HEK293 (cell line): Measurements from ENCODE around the gene FBP1.

ENCODE experiments used
- CTCF ChIA-PET: fragments of 350-600 bp; formaldehyde crosslinking; extraction: SDS; loops from one replicate; lab custom pipeline; 2021; ENCODE audit warnings: antibody characterized with exemption; lab: Yijun Ruan, JAX
- POLR2A ChIA-PET: fragments of 300-600 bp; formaldehyde crosslinking; extraction: SDS; loops from one replicate; lab custom pipeline; 2020; ENCODE audit warnings: antibody characterized with exemption, inconsistent platforms; lab: Yijun Ruan, JAX
- H3K27ac ChIP-seq: fragments of 200-500 bp; sonication (Bioruptor generic); 2 replicates; pipeline ENCODE4 v1.5.1; 2014; ENCODE audit warnings: low read depth, low read length, control low read depth, inconsistent platforms; ENCODE audit errors: extremely low read depth
- H3K36me3 ChIP-seq, 2 experiments: fragments of 200-500 bp in 1 of 2; sonication (Bioruptor generic) in 1 of 2; 1 replicate in 1 of 2; 2 replicates in 1 of 2; pipeline ENCODE4 v1.5.1; 2014 to 2017; ENCODE audit warnings: inconsistent platforms in 2 of 2, low read length in 2 of 2; ENCODE audit not compliant: control insufficient read depth in 2 of 2, insufficient read depth in 1 of 2
- H3K4me1 ChIP-seq: fragments of 200-500 bp; sonication (Bioruptor generic); 2 replicates; pipeline ENCODE4 v1.5.1; 2014; ENCODE audit warnings: mild to moderate bottlenecking, low read length, inconsistent platforms; ENCODE audit not compliant: control insufficient read depth, insufficient read depth
- H3K4me3 ChIP-seq: 2 replicates; pipeline ENCODE4 v1.5.1; 2011; ENCODE audit warnings: low read depth, mild to moderate bottlenecking, control low read depth, low read length, moderate library complexity
- H3K9me3 ChIP-seq: fragments of 200-500 bp; sonication (Bioruptor generic); 2 replicates; pipeline ENCODE4 v1.5.1; 2014; ENCODE audit warnings: low read depth, low read length, inconsistent platforms; ENCODE audit not compliant: control insufficient read depth, insufficient read depth
- HOXA7 ChIP-seq: sonication (generic); formaldehyde crosslinking; IDR thresholded peaks from 2 replicates; pipeline ENCODE4 v1.8.1; 2022; ENCODE audit warnings: missing genetic modification reagents, borderline replicate concordance
- PBX3 ChIP-seq: sonication (generic); formaldehyde crosslinking; IDR thresholded peaks from 2 replicates; pipeline ENCODE4 v1.8.1; 2022; ENCODE audit warnings: mild to moderate bottlenecking, moderate library complexity, missing genetic modification reagents
- RBAK ChIP-seq: fragments of 450-650 bp; formaldehyde crosslinking; IDR thresholded peaks from 2 replicates; pipeline ENCODE4 v1.5.1; 2016; ENCODE audit warnings: missing biosample characterization, missing genetic modification characterization
- ZBTB8A ChIP-seq: fragments of 450-650 bp; formaldehyde crosslinking; IDR thresholded peaks from 2 replicates; pipeline ENCODE4 v1.5.1; 2016; ENCODE audit warnings: missing biosample characterization, missing genetic modification characterization
- ZFHX2 ChIP-seq: fragments of 450-650 bp; formaldehyde crosslinking; conservative IDR thresholded peaks from 2 replicates; pipeline ENCODE4 v1.5.1; 2016; ENCODE audit warnings: missing biosample characterization, missing genetic modification characterization
- ZNF175 ChIP-seq: fragments of 450-650 bp; formaldehyde crosslinking; IDR thresholded peaks from 2 replicates; pipeline ENCODE4 v1.5.1; 2016; ENCODE audit warnings: missing biosample characterization, missing genetic modification characterization
- ZNF19 ChIP-seq: fragments of 450-650 bp; formaldehyde crosslinking; IDR thresholded peaks from 2 replicates; pipeline ENCODE4; 2016; ENCODE audit warnings: missing biosample characterization, missing genetic modification characterization, low read depth
- ZNF423 ChIP-seq: fragments of 450-650 bp; formaldehyde crosslinking; IDR thresholded peaks from 2 replicates; pipeline ENCODE4 v1.5.1; 2016; ENCODE audit warnings: missing biosample characterization, missing genetic modification characterization
- ZNF626 ChIP-seq: fragments of 450-650 bp; sonication (Bioruptor Pico); formaldehyde crosslinking; IDR thresholded peaks from 2 replicates; pipeline ENCODE4 v1.5.1; 2018; ENCODE audit warnings: missing biosample characterization, missing genetic modification characterization, inconsistent platforms
- ZNF660 ChIP-seq: fragments of 450-650 bp; IDR thresholded peaks from 2 replicates; pipeline ENCODE4 v1.5.1; 2018; ENCODE audit warnings: missing biosample characterization, mild to moderate bottlenecking, missing genetic modification characterization
- ZNF677 ChIP-seq: fragments of 450-650 bp; IDR thresholded peaks from 2 replicates; pipeline ENCODE4 v1.5.0; 2018; ENCODE audit warnings: missing biosample characterization, mild to moderate bottlenecking, missing genetic modification characterization, moderate library complexity
- ZNF707 ChIP-seq: fragments of 450-650 bp; formaldehyde crosslinking; IDR thresholded peaks from 2 replicates; pipeline ENCODE4 v1.5.1; 2016; ENCODE audit warnings: missing biosample characterization, missing genetic modification characterization
- ZNF747 ChIP-seq: fragments of 450-650 bp; formaldehyde crosslinking; IDR thresholded peaks from 2 replicates; pipeline ENCODE4 v1.5.1; 2016; ENCODE audit warnings: missing biosample characterization, missing genetic modification characterization
- ZNF76 ChIP-seq: fragments of 450-650 bp; formaldehyde crosslinking; IDR thresholded peaks from 2 replicates; pipeline ENCODE4; 2016; ENCODE audit warnings: low read depth, missing biosample characterization, missing genetic modification characterization, borderline replicate concordance
- ZNF785 ChIP-seq: fragments of 450-650 bp; formaldehyde crosslinking; IDR thresholded peaks from 2 replicates; pipeline ENCODE4 v1.5.1; 2016; ENCODE audit warnings: missing biosample characterization, missing genetic modification characterization
- ZSCAN5A ChIP-seq: fragments of 450-650 bp; formaldehyde crosslinking; IDR thresholded peaks from 2 replicates; pipeline ENCODE4 v1.5.1; 2016; ENCODE audit warnings: missing biosample characterization, missing genetic modification characterization
- TF ChIP-seq, protein P1 (sequence below): fragments of 450-650 bp; formaldehyde crosslinking; IDR thresholded peaks from 2 replicates; pipeline ENCODE4 v1.5.1; 2016; ENCODE audit warnings: missing biosample characterization, missing genetic modification characterization, borderline replicate concordance
- TF ChIP-seq, protein P2 (sequence below): fragments of 450-650 bp; formaldehyde crosslinking; IDR thresholded peaks from 2 replicates; pipeline ENCODE4 v1.5.0; 2017; ENCODE audit warnings: missing biosample characterization, missing genetic modification characterization, borderline replicate concordance
- TF ChIP-seq, protein P3 (sequence below): fragments of 450-650 bp; formaldehyde crosslinking; IDR thresholded peaks from 2 replicates; pipeline ENCODE4 v1.5.1; 2017; ENCODE audit warnings: missing biosample characterization, missing genetic modification characterization

FBP1 gene

DNA sequence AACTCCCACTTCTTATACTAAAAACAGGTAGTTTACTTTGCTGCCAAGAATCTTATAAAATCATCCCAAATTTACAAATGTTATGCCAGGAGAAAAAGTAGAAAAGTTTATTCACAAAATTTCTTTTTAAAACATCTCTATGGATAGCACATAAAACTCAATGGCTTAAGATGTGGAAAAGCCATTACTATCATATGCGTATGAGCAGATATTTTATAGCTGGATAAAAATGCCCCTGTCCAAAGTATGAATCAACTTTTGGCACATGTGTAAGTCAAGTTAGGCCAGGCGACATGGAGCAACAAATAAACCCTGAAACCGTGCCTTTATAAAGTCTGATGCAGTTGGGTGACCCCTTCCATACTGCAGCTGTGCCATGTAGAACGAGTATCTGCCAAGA, 38.6 kb upstream of the FBP1 start:
- TF ChIP-seq RBAK (tag by site-specific recombination) (no peak), ZFHX2 (tag by site-specific recombination) (no peak)
- Histone ChIP-seq H3K4me3 (no peak overlapping the region), H3K9me3 (no peaks in the 10 kb centered on the region), H3K36me3 (no peaks in the 10 kb centered on the region), H3K4me1 (no peaks in the 10 kb centered on the region), H3K27ac (no peak overlapping the region)
- CTCF ChIA-PET: interaction anchor here (1.5 to 4.0 kb wide), 3 partner anchors 10 to 453 kb away, joined by 5 to 19 read pairs (median 5); no protein-coding TSS in a partner anchor
- POLR2A ChIA-PET: no interaction called here

DNA sequence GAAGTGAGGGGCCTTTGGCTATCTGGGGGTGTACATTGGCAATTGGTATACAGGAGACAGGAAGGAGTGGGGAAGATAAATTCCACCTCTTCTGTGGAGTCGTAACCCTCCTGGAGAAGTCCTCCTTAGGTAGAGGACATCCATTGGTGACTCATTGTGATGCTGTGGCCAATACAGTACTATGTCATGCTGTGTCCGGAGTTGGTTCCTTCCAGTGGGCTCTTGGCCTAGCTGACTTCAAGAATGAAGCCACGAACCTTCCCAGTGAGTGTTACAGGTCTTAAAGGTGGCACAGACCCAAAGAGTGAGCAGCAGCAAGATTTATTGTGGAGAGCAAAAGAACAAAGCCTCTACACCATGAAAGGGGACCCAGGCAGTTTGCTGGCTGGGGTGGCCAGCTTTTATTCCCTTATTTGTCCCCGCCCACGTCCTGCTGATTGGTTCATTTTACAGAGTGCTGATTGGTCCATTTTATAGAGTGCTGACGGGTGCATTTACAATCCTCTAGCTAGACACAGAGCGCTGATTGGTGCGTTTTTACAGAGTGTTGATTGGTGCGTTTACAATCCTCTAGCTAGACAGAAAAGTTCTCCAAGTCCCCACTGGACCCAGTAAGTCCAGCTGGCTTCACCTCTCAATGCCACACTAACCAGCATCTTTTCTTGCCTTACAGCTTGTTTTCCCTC, 37.3 kb upstream of the FBP1 start:
- no peak overlapping the region for H3K4me3 ChIP-seq
- CTCF ChIA-PET: interaction anchor here (0.7 to 4.0 kb wide), 3 partner anchors 12 to 491 kb away, joined by 3 to 19 read pairs (median 5); no protein-coding TSS in a partner anchor
- H3K9me3 ChIP-seq: no peaks in the 10 kb centered on the region
- H3K36me3 ChIP-seq: no peaks in the 10 kb centered on the region
- POLR2A ChIA-PET: no interaction called here
- no peaks in the 10 kb centered on the region for H3K4me1 ChIP-seq
- no peak overlapping the region for H3K27ac ChIP-seq
- TF ChIP-seq, protein P1, sequence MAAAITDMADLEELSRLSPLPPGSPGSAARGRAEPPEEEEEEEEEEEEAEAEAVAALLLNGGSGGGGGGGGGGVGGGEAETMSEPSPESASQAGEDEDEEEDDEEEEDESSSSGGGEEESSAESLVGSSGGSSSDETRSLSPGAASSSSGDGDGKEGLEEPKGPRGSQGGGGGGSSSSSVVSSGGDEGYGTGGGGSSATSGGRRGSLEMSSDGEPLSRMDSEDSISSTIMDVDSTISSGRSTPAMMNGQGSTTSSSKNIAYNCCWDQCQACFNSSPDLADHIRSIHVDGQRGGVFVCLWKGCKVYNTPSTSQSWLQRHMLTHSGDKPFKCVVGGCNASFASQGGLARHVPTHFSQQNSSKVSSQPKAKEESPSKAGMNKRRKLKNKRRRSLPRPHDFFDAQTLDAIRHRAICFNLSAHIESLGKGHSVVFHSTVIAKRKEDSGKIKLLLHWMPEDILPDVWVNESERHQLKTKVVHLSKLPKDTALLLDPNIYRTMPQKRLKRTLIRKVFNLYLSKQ (tag by site-specific recombination): no peak
- TF ChIP-seq ZNF707 (tag by site-specific recombination): no peak
- TF ChIP-seq, protein P2, sequence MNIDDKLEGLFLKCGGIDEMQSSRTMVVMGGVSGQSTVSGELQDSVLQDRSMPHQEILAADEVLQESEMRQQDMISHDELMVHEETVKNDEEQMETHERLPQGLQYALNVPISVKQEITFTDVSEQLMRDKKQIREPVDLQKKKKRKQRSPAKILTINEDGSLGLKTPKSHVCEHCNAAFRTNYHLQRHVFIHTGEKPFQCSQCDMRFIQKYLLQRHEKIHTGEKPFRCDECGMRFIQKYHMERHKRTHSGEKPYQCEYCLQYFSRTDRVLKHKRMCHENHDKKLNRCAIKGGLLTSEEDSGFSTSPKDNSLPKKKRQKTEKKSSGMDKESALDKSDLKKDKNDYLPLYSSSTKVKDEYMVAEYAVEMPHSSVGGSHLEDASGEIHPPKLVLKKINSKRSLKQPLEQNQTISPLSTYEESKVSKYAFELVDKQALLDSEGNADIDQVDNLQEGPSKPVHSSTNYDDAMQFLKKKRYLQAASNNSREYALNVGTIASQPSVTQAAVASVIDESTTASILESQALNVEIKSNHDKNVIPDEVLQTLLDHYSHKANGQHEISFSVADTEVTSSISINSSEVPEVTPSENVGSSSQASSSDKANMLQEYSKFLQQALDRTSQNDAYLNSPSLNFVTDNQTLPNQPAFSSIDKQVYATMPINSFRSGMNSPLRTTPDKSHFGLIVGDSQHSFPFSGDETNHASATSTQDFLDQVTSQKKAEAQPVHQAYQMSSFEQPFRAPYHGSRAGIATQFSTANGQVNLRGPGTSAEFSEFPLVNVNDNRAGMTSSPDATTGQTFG (tag by site-specific recombination): no peak
- TF ChIP-seq, all 188 proteins: peak for 0

- POLR2A ChIA-PET: interaction anchor here (0.5 kb wide), 1 partner anchor 75 kb away, joined by 4 read pairs; no protein-coding TSS in a partner anchor
- CTCF ChIA-PET: interaction anchor here (0.7 to 4.0 kb wide), 4 partner anchors 8 to 1780 kb away, joined by 3 to 19 read pairs (median 4); no protein-coding TSS in a partner anchor
- Histone ChIP-seq H3K36me3 (no peaks in the 10 kb centered on the region), H3K9me3 (no peaks in the 10 kb centered on the region), H3K4me1 (no peaks in the 10 kb centered on the region), H3K27ac (no peak overlapping the region), H3K4me3 (no peak overlapping the region)
- TF ChIP-seq ZNF76 (tag by site-specific recombination) (no peak), ZSCAN5A (tag by site-specific recombination) (no peak), ZNF785 (no peak), ZNF747 (tag by site-specific recombination) (no peak), ZNF175 (no peak), ZBTB8A (tag by site-specific recombination) (no peak), PBX3 (no peak), HOXA7 (CRISPR knock-in tag) (no peak), ZNF660 (tag by site-specific recombination) (no peak), ZNF423 (tag by site-specific recombination) (no peak), ZNF677 (tag by site-specific recombination) (no peak), ZNF626 (tag by site-specific recombination) (no peak), ZNF19 (no peak)
- TF ChIP-seq, protein P3, sequence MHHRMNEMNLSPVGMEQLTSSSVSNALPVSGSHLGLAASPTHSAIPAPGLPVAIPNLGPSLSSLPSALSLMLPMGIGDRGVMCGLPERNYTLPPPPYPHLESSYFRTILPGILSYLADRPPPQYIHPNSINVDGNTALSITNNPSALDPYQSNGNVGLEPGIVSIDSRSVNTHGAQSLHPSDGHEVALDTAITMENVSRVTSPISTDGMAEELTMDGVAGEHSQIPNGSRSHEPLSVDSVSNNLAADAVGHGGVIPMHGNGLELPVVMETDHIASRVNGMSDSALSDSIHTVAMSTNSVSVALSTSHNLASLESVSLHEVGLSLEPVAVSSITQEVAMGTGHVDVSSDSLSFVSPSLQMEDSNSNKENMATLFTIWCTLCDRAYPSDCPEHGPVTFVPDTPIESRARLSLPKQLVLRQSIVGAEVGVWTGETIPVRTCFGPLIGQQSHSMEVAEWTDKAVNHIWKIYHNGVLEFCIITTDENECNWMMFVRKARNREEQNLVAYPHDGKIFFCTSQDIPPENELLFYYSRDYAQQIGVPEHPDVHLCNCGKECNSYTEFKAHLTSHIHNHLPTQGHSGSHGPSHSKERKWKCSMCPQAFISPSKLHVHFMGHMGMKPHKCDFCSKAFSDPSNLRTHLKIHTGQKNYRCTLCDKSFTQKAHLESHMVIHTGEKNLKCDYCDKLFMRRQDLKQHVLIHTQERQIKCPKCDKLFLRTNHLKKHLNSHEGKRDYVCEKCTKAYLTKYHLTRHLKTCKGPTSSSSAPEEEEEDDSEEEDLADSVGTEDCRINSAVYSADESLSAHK (tag by site-specific recombination): no peak
Observed at GRCh38 chr9:94675008-94675881, 35.9 kb upstream of the FBP1 start.
